NCI-H1048 (cell line): ENCODE data around the gene OXSR1.
"Not testable (repeated sequence)": the region's sequence is repeated elsewhere in the genome, so short reads cannot be mapped to it uniquely, and the experiment has no call there.

Experiments
- DNase-seq: peaks from one replicate; lab custom pipeline; 2025; lab: John Stamatoyannopoulos, UW

OXSR1 gene

DNA sequence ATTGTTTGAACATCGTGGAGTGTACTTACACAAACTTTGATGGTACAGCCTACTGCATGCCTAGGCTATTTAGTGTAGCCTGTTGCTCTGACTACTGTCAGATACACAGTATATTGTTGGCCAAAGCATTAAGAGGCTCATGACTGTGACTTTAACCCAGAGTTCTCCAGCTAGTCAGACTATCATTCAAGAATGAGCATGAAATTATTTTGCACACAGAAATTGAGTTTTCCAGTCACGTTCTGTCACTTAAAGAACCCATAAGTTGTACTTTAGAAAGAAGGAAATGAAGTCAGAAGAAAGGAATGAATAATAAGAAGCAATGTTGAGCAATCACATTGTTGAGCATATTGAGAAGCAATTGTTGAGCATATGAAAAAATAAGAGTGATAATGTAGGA is 62.7 kb downstream of the OXSR1 start:
- DNase-seq = no peak

DNA sequence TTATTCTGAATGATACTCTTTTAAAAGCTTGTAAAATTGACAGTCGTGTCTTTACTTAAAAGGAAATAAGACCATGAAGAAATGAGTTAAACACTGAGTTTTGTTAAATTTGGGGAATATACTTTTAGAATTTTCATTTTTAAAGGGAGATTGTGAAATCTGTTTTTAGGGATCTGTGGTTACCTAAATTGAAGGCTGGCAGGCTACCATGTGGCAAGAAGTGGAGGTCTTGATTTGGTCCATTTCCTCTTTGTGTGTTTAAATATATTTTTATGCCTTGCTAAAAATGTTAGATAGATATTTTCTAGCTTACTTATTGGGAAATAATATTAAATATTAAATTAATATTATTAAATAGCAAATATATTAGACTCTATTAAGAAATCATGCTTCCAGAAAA is 63.7 kb downstream of the OXSR1 start:
- no peak for DNase-seq

DNA sequence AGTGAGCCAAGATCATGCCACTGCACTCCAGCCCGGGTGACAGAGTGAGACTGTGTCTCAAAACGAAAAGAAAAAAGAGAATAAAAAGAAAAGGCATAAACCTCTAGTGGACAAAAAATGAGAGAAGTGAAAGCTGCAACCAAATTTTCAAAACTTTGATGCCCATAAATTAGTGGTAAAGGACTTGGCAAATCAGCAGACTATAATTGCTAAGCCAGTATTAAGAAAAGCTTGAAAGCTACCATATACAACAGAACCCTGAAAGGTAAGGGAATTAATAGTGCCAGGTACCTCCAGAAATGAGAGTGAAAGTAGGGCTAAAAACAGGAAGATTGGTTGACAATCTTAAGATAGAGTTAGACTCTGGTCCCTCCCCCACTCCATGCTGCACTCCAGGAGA is 67.4 kb downstream of the OXSR1 start:
- DNase-seq = no peak

DNA sequence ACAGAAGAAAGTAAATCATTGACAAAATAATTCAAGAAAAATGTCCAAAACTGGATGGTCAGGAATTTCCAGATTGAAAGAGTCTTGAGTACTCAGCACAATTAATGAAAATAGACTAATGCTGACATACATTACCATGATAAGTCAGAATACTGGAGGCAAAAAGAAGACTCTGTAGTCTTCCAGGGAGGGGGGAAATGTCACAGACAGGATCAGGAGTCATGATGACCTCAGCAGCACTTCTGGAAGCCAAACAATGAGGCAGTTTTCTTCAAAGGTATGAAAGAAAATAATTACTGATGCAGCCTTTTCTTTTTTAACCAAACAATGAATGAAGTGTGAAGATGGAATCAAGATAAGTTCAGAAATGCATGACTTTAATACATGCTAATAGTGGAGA is 70.1 kb downstream of the OXSR1 start:
- no peak for DNase-seq

DNA sequence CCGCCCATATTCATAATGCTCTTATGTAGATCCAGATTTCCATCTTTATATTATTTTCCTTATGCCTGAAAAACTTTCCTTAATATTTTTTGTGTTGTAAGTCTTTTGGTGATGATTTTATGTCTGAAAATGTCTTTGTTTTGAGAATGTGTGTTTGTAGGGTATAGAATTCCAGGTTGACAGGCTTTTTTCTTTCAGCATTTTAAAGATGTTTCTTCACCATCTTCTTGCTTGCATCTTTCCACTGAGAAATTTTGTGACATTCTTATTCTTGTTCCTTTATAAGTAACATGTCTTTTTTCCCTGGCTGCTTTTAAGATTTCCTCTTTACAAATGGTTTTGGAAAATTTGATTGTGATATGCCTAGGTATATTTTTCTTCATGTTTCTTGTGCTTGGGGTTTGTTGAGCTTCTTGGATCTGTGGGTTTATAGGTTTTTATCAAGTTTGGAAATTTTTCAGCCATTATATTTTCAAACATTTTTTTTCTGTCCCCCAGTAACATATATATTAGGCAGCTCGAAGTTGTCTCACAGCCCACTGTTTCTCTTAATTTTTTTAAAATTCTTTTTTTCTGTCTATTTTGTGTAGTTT is 73.2 kb downstream of the OXSR1 start:
- DNase-seq = no peak

DNA sequence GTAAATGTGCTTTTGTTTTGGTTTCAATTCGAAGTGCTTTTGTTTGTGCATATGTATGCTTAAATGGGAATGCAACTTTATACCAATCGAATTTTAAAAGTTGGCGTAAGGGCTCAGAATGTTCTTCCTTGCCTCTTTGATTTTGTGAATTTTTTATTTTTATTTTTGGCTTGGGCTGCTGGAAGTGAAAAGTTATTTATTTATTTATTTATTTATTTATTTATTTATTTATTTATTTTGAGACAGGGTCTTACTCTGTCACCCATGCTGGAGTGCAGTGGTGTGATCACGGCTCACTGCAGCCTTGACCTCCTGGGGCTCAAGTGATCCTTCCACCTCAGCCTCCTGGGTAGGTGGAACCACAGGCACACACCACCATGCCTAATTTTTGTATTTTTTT is 77.5 kb downstream of the OXSR1 start:
- DNase-seq = not testable (repeated sequence)

DNA sequence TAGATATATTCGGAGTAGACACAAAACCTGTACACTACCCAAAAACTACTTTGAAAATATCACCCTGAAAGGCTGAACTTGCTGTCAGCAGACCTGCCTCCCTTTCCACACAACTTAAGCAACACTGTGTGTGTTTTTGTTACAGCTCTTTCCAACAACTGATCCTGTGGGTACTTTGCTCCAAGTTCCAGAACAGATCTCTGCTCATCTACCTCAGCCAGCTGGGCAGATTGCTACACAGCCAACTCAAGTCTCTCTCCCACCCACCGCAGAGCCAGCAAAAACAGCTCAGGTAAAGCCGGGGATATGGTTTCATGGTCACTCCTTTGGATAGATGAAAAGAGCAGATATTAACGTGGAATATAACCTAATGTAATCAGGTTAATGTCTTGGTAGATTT is 80.6 kb downstream of the OXSR1 start:
- no peak for DNase-seq

DNA sequence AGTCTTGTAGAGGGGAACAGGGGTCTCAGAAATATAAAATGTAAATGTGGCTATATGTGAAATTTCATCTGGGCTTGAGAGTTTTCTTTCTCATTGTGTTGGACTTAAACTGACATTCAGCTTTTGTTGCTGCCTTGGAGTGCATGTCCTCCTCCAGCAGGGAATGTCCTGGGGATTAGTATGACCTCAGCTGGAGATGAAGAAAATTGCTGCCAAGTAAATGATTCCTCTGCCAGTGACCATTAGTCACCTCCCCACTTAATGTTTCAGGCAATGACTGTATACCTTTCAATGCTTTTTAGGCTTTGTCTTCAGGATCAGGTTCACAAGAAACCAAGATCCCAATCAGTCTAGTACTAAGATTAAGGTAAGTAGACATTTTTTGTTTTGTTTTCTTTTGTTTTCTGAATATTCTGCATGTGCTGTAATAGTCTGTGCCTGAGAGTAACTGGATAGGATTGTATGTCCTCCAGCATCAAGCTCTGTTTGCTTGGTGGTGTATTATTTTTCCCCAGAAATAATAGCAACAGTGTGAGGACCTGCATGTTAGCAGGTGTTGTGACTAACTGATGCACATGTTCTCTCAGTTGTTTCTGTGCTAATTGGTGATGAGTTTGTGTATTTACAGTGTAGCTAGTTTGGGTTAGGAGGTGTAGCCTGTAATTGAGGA is 82.2 kb downstream of the OXSR1 start:
- DNase-seq = no peak

DNA sequence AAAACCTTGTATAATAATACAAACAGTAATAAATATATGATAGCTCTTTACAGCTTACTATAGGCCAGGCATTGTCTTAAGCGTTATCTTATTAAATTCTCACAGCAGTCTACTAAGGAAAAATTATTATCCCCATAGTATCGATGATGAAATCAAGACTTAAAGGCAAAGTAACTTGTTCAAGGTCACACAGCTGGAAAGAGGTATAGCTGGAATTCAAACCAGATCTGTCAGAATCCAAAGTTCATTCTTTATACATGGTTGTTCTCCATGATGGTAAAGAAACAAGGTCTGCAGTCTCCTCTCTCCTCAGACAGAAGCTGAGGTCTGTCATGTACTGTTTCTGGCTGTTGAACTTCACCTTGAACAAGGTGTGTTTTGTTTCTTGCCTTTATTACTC is 84.9 kb downstream of the OXSR1 start:
- no peak for DNase-seq

DNA sequence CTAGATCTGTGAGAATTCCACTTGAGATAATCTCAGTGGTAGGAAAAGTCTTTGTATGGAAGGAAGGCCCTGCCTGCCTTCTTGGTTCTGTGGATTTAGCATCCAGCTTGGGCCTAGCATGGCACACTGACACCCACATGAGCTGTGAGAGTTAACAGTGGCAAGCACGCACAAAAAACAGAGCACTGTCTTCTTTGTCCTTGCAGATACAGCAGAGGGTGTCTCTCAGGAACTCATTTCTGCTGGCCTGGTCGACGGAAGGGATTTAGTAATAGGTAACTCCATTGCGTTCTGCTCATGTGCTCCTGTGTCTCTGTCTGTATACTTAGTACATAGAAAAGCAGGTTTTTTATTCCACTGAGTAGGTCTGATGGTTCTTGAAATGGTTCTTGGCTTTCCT is 85.9 kb downstream of the OXSR1 start:
- no peak for DNase-seq

DNA sequence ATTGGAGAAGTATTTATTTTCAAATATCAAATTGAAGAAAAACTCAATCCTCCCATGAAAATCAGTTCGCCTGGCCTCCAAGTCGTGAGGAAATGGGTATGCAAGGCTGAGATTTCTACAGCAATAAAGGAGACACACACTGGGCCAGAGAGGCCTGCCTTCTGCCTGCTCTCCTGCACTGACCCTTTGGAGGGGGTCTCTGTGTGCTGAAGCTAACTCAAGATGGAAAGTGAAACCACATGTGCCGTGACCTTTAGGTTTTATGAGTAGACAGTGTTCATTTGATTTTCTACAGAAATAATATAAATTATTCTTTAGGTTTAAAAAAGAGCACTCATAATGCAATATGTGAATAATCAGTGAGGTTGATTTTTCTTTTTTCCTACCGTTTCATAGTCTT is 88.4 kb downstream of the OXSR1 start:
- no peak for DNase-seq

DNA sequence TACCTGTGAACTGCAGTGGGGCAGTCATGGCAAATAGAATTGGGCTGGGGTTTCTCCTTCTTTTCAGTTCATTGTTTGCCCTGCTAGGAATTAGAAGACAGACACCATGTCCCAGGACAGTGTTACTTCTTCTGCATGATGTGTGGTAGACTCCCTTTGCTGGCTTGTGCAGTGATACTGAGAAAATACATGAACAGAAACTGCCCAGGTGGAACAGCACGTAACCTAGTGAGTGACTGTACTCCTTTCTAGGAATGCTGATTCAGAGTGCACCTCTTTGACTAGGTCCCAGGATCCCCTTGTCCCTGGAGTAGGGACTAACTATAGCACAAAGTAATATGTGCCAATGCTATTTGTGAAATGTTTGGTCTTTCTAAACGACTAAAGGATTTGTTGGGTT is 89.5 kb downstream of the OXSR1 start:
- no peak for DNase-seq

DNA sequence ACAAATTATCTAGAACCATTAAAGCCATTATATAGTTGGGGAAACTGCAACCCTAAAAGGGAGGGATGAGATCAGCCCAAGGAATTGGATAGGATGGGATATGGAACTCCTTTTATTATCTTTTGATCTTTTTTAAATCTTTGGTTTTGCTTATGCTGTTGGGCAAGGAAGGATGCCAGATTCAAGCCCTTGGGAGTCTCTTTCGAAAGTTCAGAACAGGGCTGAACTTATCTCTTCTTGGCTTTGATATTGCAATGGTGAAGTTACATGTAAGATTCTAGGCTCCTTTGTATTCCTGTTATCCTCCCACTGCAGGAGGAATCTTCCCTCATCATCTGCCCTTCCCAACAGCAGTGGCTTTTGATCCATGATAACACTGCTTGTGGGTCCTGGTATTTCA is 90.3 kb downstream of the OXSR1 start:
- no peak for DNase-seq

DNA sequence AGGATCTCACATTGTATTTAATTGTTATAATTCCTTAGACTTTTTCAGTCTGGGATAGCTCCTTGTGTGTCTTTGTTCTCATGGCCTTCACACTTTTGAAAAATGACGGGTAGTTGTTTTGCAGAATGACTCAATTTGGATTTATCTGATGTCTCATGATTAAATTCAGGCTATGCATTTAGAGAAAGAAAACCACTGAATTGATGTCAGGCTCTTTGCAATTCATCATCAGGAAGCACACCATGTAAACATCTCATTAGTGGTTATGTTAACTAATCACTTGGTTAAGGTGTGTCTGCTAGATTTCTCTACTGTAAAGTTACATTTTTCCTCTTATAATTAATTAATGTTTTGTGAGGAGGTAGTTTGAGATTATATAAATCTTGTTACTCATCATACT is 92.2 kb downstream of the OXSR1 start:
- DNase-seq = no peak

DNA sequence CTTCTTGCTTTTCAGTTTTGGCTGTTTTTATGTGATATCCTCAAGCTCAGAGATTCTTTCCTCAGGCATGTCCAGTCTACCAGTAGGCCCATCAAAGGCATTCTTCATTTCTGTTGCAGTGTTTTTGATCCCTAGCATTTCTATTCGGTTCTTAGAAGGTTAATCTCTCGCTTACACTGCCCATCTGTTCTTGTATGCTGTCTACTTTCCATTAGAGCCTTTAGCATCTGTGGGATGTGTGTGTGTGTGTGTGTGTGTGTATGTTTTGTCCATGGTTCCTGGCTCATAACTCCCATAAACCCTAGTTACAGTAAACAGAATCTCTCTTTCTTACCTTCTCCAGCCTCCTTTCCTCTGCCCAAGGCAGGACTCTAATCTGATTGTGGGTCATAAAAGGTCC is 95.1 kb downstream of the OXSR1 start:
- DNase-seq = no peak

DNA sequence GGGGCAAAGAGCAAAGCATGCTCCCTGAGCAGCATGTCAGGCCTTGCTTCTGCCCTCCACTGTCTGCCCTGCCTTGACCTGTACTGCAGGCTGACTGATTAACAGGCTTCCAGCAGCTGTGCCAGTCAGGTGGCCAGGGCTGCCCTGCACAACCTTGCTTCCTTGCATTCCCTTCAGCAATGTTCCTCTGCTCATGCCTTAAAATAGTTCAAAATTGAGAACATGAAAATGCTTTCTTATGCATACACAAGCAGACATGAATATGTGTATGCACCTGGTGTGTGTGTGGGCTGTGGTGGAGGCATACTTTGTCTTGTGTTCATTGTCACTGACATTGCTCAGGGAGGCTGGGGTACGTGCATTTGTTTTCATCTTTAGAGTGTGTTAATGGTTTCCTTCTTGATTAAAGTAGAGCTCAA is 99.0 kb downstream of the OXSR1 start:
- no peak for DNase-seq

DNA sequence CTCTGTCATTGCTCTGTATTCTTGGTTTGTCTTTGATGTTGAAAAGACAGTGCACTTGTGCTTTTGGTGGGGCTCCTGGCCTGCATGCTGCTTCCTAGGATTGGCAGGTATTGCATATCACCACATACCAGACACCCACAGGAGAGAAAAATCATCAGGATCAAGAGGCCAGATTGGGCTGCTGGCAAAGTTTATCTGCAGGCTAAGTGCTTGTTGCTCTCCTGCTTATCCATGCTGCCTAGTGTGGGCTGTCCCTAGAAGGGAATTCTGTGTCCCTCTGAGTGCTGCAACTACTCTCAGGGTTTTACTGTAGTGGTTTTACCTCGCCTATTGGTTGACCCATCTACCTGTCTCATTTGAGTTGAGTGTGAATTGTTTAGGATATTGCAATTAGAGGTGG is 99.4 kb downstream of the OXSR1 start:
- no peak for DNase-seq

DNA sequence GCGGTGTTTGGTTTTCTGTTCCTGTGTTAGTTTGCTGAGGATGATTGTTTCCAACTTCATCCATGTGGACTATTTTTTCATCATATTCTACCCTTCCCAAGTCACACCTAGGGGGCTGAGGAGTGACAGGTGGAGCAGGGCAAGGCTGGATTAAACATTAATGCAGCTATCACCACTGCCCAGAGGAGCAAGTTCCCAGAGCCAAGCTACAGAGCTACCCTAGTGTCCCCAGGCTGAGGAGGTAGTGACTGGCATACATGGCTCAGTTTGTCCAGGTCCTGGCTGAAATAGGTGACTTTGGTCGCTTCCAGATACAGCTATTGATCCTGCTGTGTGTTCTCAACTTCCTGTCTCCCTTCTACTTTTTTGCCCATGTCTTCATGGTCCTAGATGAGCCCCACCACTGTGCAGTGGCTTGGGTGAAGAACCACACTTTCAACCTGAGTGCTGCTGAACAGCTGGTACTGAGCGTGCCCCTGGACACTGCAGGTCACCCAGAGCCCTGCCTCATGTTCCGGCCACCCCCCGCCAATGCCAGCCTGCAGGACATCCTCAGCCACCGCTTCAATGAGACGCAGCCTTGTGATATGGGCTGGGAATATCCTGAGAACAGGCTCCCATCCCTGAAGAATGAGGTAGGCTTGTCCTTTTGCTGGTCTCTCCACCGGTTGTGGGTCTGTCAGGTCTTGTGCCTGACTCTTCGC is 100.4 kb downstream of the OXSR1 start, which contains the start of gene SLC22A13:
Gene SLC22A13 (plus strand): TSS at position 209 of the 704 bp plus-strand sequence. CDS start 49 bp downstream, at position 258.
- DNase-seq = no peak

DNA sequence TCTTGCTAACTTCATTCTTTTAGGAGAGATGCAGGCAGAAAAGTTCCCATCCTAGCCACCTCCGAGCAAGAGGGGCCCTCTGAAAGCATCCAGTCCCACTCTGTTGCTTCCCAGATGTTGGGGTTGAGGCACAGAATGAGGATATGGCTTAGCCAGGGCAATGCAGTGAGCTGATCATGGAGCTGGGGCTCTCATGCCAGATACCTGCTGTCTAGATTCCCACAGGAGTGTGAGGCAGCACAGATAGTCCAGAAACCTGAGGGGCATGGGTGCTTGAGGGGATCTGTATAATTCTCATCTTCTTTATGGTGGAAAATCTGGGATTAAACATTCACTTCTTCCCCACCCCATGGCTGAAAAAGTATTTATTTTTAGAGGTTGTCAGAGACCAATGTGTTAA is 101.5 kb downstream of the OXSR1 start:
- no peak for DNase-seq

DNA sequence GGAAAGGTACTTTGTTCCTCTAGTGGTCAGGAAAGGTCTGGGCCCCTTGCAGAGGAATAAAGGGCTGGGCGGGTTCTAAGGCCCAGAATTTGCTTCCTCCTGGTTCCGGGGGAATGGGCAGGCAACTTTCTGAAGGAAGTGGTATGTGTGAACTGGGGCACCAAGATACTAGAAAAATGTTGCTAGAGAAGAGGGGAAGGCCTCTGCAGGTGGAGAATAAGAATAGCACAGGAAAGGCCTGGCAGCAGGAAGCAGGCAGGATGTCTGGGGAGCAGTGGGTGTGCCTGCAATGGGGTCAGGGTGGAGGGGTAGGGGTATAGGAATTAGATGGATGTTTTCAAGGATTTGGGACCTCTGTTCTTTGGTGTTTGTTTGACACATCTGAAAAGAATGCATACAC is 102.3 kb downstream of the OXSR1 start:
- DNase-seq = no peak

DNA sequence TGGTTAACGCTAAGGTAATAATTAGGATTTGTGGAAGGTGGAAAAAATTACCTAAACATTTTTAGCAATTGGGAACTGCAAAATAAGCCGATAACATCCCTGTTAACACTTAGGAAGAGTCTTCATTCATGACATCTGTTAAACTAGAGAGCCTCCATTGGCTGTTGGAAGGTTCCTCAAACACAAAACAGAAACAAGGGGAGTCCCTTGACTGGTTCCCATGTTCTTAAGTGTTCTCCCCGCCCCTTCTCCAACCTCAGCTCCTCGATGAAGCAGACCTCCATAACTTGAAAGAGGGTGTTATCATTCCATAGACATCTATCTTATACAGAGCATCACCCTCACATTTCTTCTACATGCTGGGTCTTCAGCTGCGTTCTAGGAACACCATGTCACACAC is 102.8 kb downstream of the OXSR1 start:
- no peak for DNase-seq

DNA sequence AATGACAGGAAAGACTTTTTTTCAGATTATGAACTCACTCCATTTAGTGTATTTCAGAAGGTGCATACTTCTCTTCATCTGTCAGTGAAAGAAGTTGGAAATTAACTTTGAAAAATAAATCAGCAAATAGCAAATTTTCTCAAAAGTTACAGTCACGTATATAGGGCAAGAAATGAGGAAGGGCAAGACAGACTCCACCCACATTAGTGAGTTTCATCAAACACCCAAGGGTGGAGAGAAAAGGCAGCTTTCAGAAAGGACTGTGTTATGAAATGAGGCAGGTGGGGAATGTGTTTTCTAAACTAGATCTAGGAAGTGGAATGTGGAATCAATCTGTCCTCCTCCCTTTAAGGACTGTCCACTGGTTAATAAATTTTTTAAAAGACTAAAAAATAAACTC is 103.2 kb downstream of the OXSR1 start:
- no peak for DNase-seq

DNA sequence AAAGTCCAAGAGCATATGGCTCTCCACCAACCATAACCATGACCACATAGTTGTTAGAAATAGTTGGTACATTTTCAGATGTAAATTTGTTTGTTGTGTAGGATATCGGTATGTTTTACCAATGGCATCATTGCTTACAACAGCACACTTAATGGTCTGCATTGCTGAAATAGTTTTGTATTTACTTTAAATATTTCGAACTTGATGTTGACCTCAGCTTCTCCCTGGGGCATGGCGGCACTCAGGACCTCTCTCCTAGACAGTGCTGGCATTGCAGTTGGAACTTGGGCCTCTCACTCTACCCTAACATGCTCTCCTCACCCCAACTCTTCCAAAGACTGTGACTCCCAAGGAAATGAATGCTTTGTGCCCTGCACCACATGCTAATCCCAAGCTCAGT is 105.3 kb downstream of the OXSR1 start:
- DNase-seq = no peak

DNA sequence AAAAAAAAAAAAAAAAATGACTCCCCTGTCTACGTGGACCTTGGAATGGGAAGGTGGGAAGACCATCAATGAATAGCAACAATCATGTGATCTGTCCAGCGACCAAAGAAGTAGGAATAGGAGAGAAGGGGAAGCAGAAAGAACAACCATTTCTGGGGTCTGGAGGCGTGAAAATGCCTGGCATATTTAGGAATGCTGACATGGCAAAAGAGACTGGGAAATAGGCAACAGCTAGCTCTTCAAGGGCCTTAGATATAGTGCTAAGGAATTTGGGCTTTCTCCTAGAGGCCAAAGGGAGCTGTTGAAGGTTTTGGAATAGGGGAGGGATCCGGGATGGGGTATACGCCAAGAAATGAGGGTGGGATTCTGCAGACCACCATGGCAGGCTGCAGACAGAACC is 106.2 kb downstream of the OXSR1 start:
- no peak for DNase-seq
